Activated gamma-delta T cell treated with anti-CD3 and anti-CD28 coated beads, Interleukin-2, amount 50 U/mL, for 16 hours (primary cell): Measurements from ENCODE around the gene GLYATL3.
"Not testable (repeated sequence)": the region's sequence is repeated elsewhere in the genome, so short reads cannot be mapped to it uniquely, and the experiment has no call there.

Experiments
- DNase-seq: peaks from one replicate; pipeline ENCODE4 v3.0.0-alpha.2; 2020; ENCODE audit warnings: low read depth

GLYATL3 gene

GRCh38 chr6:49499623-49500022, at the start of gene GLYATL3:
GLYATL3 (plus strand) TSS chr6:49499923; CDS start chr6:49511991, 12,068 bp downstream.
- DNase-seq = no peak

GRCh38 chr6:49453221-49453620, 46.5 kb upstream of the GLYATL3 start:
- no peak for DNase-seq

GRCh38 chr6:49454787-49455709, 44.7 kb upstream of the GLYATL3 start:
- no peak for DNase-seq

GRCh38 chr6:49457771-49458170, 42.0 kb upstream of the GLYATL3 start:
- no peak for DNase-seq

- no peak for DNase-seq
These were observed 37.7 kb upstream of the GLYATL3 start for GRCh38 chr6:49462071-49462470.

- no peak for DNase-seq
These were observed 37.2 kb upstream of the GLYATL3 start for GRCh38 chr6:49462599-49462926.

- DNase-seq = peak; percentile 81
These were observed 36.7 kb upstream of the GLYATL3 start, which contains the start of the genes CENPQ and MMUT for GRCh38 chr6:49462927-49463611. CENPQ (plus strand) TSS chr6:49463370; CDS start chr6:49470177, 6,807 bp downstream. MMUT (minus strand) TSS chr6:49463253; CDS start chr6:49459466, 3,787 bp downstream.

GRCh38 chr6:49463612-49463967, 36.1 kb upstream of the GLYATL3 start:
- DNase-seq = no peak

- DNase-seq = no peak
These were observed 35.0 kb upstream of the GLYATL3 start for GRCh38 chr6:49464691-49465090.

GRCh38 chr6:49468042-49468441, 31.7 kb upstream of the GLYATL3 start:
- DNase-seq = no peak

- DNase-seq = not testable (repeated sequence)
These were observed 23.2 kb upstream of the GLYATL3 start for GRCh38 chr6:49476564-49476963.

- DNase-seq = no peak
These were observed 20.3 kb upstream of the GLYATL3 start for GRCh38 chr6:49479308-49479970.

GRCh38 chr6:49481846-49482245, 17.9 kb upstream of the GLYATL3 start:
- not testable (repeated sequence) for DNase-seq

GRCh38 chr6:49483380-49483779, 16.3 kb upstream of the GLYATL3 start:
- DNase-seq = not testable (repeated sequence)

- no peak for DNase-seq
These were observed 9.1 kb upstream of the GLYATL3 start for GRCh38 chr6:49490633-49491032.

- DNase-seq = no peak
These were observed 2.4 kb upstream of the GLYATL3 start for GRCh38 chr6:49497304-49497703.

- DNase-seq = no peak
These were observed 597 bp upstream of the GLYATL3 start for GRCh38 chr6:49499126-49499525.

GRCh38 chr6:49504666-49505065, 4.9 kb downstream of the GLYATL3 start:
- no peak for DNase-seq

GRCh38 chr6:49506569-49507111, 6.9 kb downstream of the GLYATL3 start:
- no peak for DNase-seq

- no peak for DNase-seq
These were observed 9.6 kb downstream of the GLYATL3 start for GRCh38 chr6:49509342-49509741.

- no peak for DNase-seq
These were observed 13.6 kb downstream of the GLYATL3 start for GRCh38 chr6:49513153-49513989.
